ENCODE measurements around the gene C12orf42. TPM values are rescaled to one million over a fixed set of nuclear protein-coding genes. Genes with fewer than 3 reads are reported as not detected.
"Not testable (repeated sequence)": the region's sequence is repeated elsewhere in the genome, so short reads cannot be mapped to it uniquely, and the experiment has no call there.

C12orf42 gene
- total RNA-seq, 2 donors from 2014 or later: 6.6 TPM; not detected in 1

GRCh38 chr12:103444983-103445382, 50.8 kb downstream of the C12orf42 start:
- Histone ChIP-seq H3K27ac (no peak overlapping the region), H3K4me3 (no peak overlapping the region), H3K36me3 (no peaks in the 10 kb centered on the region), H3K4me1 (replicated peaks) (no peaks in the 10 kb centered on the region), H3K27me3 (replicated peaks; ENCODE audit: insufficient read depth) (no peaks in the 10 kb centered on the region), H3K9me3 (no peaks in the 10 kb centered on the region)
- DNase-seq (ENCODE audit: low spot score): no peak
- intact Hi-C loops (cut with DNase I): no loop called here
- 63% methylated on average over 4 of the region's 4 CpGs for WGBS
- TF ChIP-seq POLR2AphosphoS5 (IDR thresholded peaks at IDR 0.05): no peak
- no peak for TF ChIP-seq POLR2A (IDR thresholded peaks at IDR 0.05)
- TF ChIP-seq CTCF (IDR thresholded peaks at IDR 0.05): no peak

- TF ChIP-seq CTCF (IDR thresholded peaks at IDR 0.05): no peak
- no peak for TF ChIP-seq POLR2A (IDR thresholded peaks at IDR 0.05)
- no peak for TF ChIP-seq POLR2AphosphoS5 (IDR thresholded peaks at IDR 0.05)
- H3K27me3 ChIP-seq (replicated peaks; ENCODE audit: insufficient read depth): no peaks in the 10 kb centered on the region
- no peak for DNase-seq (ENCODE audit: low spot score)
- no peaks in the 10 kb centered on the region for H3K9me3 ChIP-seq
- intact Hi-C loops (cut with DNase I): no loop called here
- H3K4me1 ChIP-seq (replicated peaks): no peaks in the 10 kb centered on the region
- H3K27ac ChIP-seq: no peak overlapping the region
- whole genome bisulfite sequencing: 66% methylated on average over 3 of the region's 3 CpGs
- H3K36me3 ChIP-seq: no peaks in the 10 kb centered on the region
- no peak overlapping the region for H3K4me3 ChIP-seq
These were observed 52.9 kb downstream of the C12orf42 start for GRCh38 chr12:103442822-103443221.

- TF ChIP-seq CTCF (IDR thresholded peaks at IDR 0.05): no peak
- no peak for TF ChIP-seq POLR2AphosphoS5 (IDR thresholded peaks at IDR 0.05)
- TF ChIP-seq POLR2A (IDR thresholded peaks at IDR 0.05): no peak
- Histone ChIP-seq H3K9me3 (no peaks in the 10 kb centered on the region), H3K36me3 (no peaks in the 10 kb centered on the region), H3K27me3 (replicated peaks; ENCODE audit: insufficient read depth) (no peaks in the 10 kb centered on the region), H3K27ac (no peak overlapping the region), H3K4me3 (no peak overlapping the region), H3K4me1 (replicated peaks) (no peaks in the 10 kb centered on the region)
- intact Hi-C loops (cut with DNase I): no loop called here
- WGBS: 76% methylated on average over 5 of the region's 5 CpGs
- DNase-seq (ENCODE audit: low spot score): no peak
These were observed 53.6 kb downstream of the C12orf42 start for GRCh38 chr12:103442182-103442555.

- 84% methylated on average over 1 of the region's 1 CpG for WGBS
- no peak for TF ChIP-seq POLR2A (IDR thresholded peaks at IDR 0.05)
- no peak for TF ChIP-seq POLR2AphosphoS5 (IDR thresholded peaks at IDR 0.05)
- TF ChIP-seq CTCF (IDR thresholded peaks at IDR 0.05): no peak
- no peaks in the 10 kb centered on the region for H3K36me3 ChIP-seq
- no peak overlapping the region for H3K27ac ChIP-seq
- no peak for DNase-seq (ENCODE audit: low spot score)
- no peaks in the 10 kb centered on the region for H3K4me1 ChIP-seq (replicated peaks)
- no peaks in the 10 kb centered on the region for H3K27me3 ChIP-seq (replicated peaks; ENCODE audit: insufficient read depth)
- no peak overlapping the region for H3K4me3 ChIP-seq
- intact Hi-C loops (cut with DNase I): no loop called here
- no peaks in the 10 kb centered on the region for H3K9me3 ChIP-seq
These were observed 54.2 kb downstream of the C12orf42 start for GRCh38 chr12:103441437-103442181.

GRCh38 chr12:103434165-103435105, 61.3 kb downstream of the C12orf42 start:
- H3K9me3 ChIP-seq; intact Hi-C loops (cut with DNase I); H3K36me3 ChIP-seq; H3K27ac ChIP-seq; H3K27me3 ChIP-seq (replicated peaks; ENCODE audit: insufficient read depth); H3K4me3 ChIP-seq; H3K4me1 ChIP-seq (replicated peaks); DNase-seq (ENCODE audit: low spot score): not testable (repeated sequence)
- WGBS: 79% methylated on average over 25 of the region's 33 CpGs

Data from prostate gland (tissue), 2 donors.